SK-N-SH (cell line): Measurements from ENCODE around the gene PSAP. TPM values are rescaled to one million over a fixed set of nuclear protein-coding genes. Genes with fewer than 3 reads are reported as not detected.

Experiments used
- CTCF ChIA-PET: fragments of 300-600, 350-600 bp; formaldehyde crosslinking; extraction: SDS; loops from one replicate; lab custom pipeline; 2021; lab: Yijun Ruan, JAX
- POLR2A ChIA-PET: fragments of 350-600 bp; sonication (Branson Sonifier 250); formaldehyde crosslinking; extraction: SDS; loops from one replicate; lab custom pipeline; 2020; ENCODE audit warnings: antibody characterized with exemption, inconsistent platforms; lab: Yijun Ruan, JAX
- DNase-seq: peaks from one replicate; pipeline ENCODE4 v3.0.0; 2012
- H2AFZ ChIP-seq: fragments of 200-600 bp; sonication (generic); 2 replicates; pipeline ENCODE4 v1.8.1; 2016; ENCODE audit warnings: antibody characterized with exemption, mild to moderate bottlenecking, low read depth
- H3F3A ChIP-seq: fragments of 200-600 bp; sonication (generic); replicated peaks from 2 replicates; pipeline ENCODE3; 2016; ENCODE audit warnings: antibody characterized with exemption, mild to moderate bottlenecking; ENCODE audit not compliant: insufficient read depth
- H3K27ac ChIP-seq, 2 experiments: fragments of 200-500 bp in 1 of 2; fragments of 200-600 bp in 1 of 2; sonication (Bioruptor generic) in 1 of 2; sonication (generic), shearing (Covaris generic) in 1 of 2; 2 replicates each; pipeline versions ENCODE4 v1.5.1 to v1.6.1; 2014 to 2016; ENCODE audit warnings: low read depth in 2 of 2, inconsistent platforms in 1 of 2, low read length in 1 of 2, mild to moderate bottlenecking in 1 of 2, mixed read lengths in 1 of 2
- H3K27me3 ChIP-seq: fragments of 200-600 bp; sonication (generic), shearing (Covaris generic); 2 replicates; pipeline ENCODE4 v1.6.1; 2016; ENCODE audit warnings: mixed run types; ENCODE audit not compliant: insufficient read depth
- H3K36me3 ChIP-seq, 2 experiments: fragments of 200-500 bp in 1 of 2; fragments of 200-600 bp in 1 of 2; sonication (Bioruptor generic) in 1 of 2; sonication (generic) in 1 of 2; replicated peaks in 1 of 2; 2 replicates each; pipeline versions ENCODE3 to v1.5.1; 2014 to 2016; ENCODE audit warnings: low read length in 1 of 2, mild to moderate bottlenecking in 1 of 2; ENCODE audit not compliant: insufficient read depth in 2 of 2, control insufficient read depth in 1 of 2
- H3K4me1 ChIP-seq, 2 experiments: fragments of 200-500 bp in 1 of 2; fragments of 200-600 bp in 1 of 2; sonication (Bioruptor generic) in 1 of 2; sonication (generic), shearing (Covaris generic) in 1 of 2; 2 replicates each; pipeline versions ENCODE4 v1.5.1 to v1.6.1; 2014 to 2016; ENCODE audit warnings: low read depth in 1 of 2, low read length in 1 of 2, mixed run types in 1 of 2; ENCODE audit not compliant: insufficient read depth in 2 of 2, control insufficient read depth in 1 of 2
- H3K4me2 ChIP-seq: fragments of 200-600 bp; sonication (generic), shearing (Covaris generic); 2 replicates; pipeline ENCODE4 v1.6.1; 2017; ENCODE audit warnings: mixed run types
- H3K4me3 ChIP-seq, 2 experiments: fragments of 200-500 bp in 1 of 2; fragments of 200-600 bp in 1 of 2; sonication (Bioruptor generic) in 1 of 2; sonication (generic), shearing (Covaris generic) in 1 of 2; 2 replicates each; pipeline versions ENCODE4 v1.5.1 to v1.8.1; 2014 to 2016; ENCODE audit warnings: low read depth in 2 of 2, inconsistent platforms in 1 of 2, low read length in 1 of 2, mild to moderate bottlenecking in 1 of 2, mixed read lengths in 1 of 2, moderate library complexity in 1 of 2
- H3K79me2 ChIP-seq: fragments of 200-600 bp; sonication (generic); 2 replicates; pipeline ENCODE4 v1.8.1; 2017; ENCODE audit warnings: mild to moderate bottlenecking; ENCODE audit not compliant: insufficient read depth
- H3K9ac ChIP-seq: fragments of 200-600 bp; sonication (generic); 2 replicates; pipeline ENCODE4 v1.6.1; 2017; ENCODE audit warnings: mixed run types
- H3K9me2 ChIP-seq: fragments of 200-600 bp; sonication (generic); 2 replicates; pipeline ENCODE4 v1.6.1; 2017; ENCODE audit warnings: mixed run types
- H3K9me3 ChIP-seq: fragments of 200-600 bp; sonication (generic); 2 replicates; pipeline ENCODE4 v1.6.1; 2017; ENCODE audit warnings: mixed run types, mild to moderate bottlenecking, moderate library complexity
- H4K20me1 ChIP-seq: fragments of 200-600 bp; sonication (generic); 2 replicates; pipeline ENCODE4 v1.6.1; 2017; ENCODE audit warnings: mild to moderate bottlenecking, mixed run types; ENCODE audit not compliant: insufficient read depth
- ELF1 ChIP-seq: IDR thresholded peaks from 2 replicates; pipeline ENCODE4 v1.4.0; 2012
- EP300 ChIP-seq, 2 experiments: IDR thresholded peaks; 2 replicates each; pipeline versions ENCODE4 v1.4.0 to v1.6.1; 2012; ENCODE audit warnings: borderline replicate concordance in 1 of 2, low read depth in 1 of 2, low read length in 1 of 2
- FOSL2 ChIP-seq: IDR thresholded peaks from 2 replicates; pipeline ENCODE4 v1.4.0; 2012; ENCODE audit warnings: low read depth, mild to moderate bottlenecking, moderate library complexity, borderline replicate concordance
- MEF2A ChIP-seq: IDR thresholded peaks from 2 replicates; pipeline ENCODE4 v1.4.0; 2012; ENCODE audit warnings: low read depth, borderline replicate concordance
- NFIC ChIP-seq: IDR thresholded peaks from 2 replicates; pipeline ENCODE4 v1.4.0; 2012; ENCODE audit warnings: borderline replicate concordance
- NRF1 ChIP-seq: IDR thresholded peaks from 2 replicates; pipeline ENCODE4 v1.6.1; 2012; ENCODE audit warnings: low read depth, mild to moderate bottlenecking, low read length
- POLR2AphosphoS5 ChIP-seq: IDR thresholded peaks from 2 replicates; pipeline ENCODE4 v1.6.1; 2012; ENCODE audit warnings: low read depth, low read length
- RAD21 ChIP-seq: IDR thresholded peaks from 2 replicates; pipeline ENCODE4 v1.6.1; 2012; ENCODE audit warnings: mild to moderate bottlenecking, low read length
- RCOR1 ChIP-seq: fragments of 150-350 bp; IDR thresholded peaks from 2 replicates; pipeline ENCODE4 v1.6.1; 2017; ENCODE audit warnings: antibody characterized with exemption, low read length
- SMC3 ChIP-seq: IDR thresholded peaks from 2 replicates; pipeline ENCODE4 v1.6.1; 2012; ENCODE audit warnings: low read depth, low read length, improper control_type of control experiment
- TAF1 ChIP-seq: IDR thresholded peaks from 2 replicates; pipeline ENCODE4 v1.6.1; 2012; ENCODE audit warnings: low read depth, mild to moderate bottlenecking, low read length, moderate library complexity, borderline replicate concordance
- USF1 ChIP-seq: IDR thresholded peaks from 2 replicates; pipeline ENCODE4 v1.4.0; 2012; ENCODE audit warnings: low read depth, borderline replicate concordance
- WGBS: methylation state at CpG from one replicate; pipeline ENCODE4 v1.1.6; 2017; ENCODE audit warnings: low lambda C conversion rate; 5-methylcytosine and 5-hydroxymethylcytosine counted together
- polyA plus RNA-seq, 3 experiments: library from polyadenylated mRNA; depleted of rRNA; stranded (reverse); fragments of >200 nt; gene quantifications; 2 replicates each; pipeline ENCODE4 v1.2.3, GENCODE V29; 2012
- TF ChIP-seq, protein P1 (sequence below): IDR thresholded peaks from 2 replicates; pipeline ENCODE4 v1.6.1; 2012; ENCODE audit warnings: mild to moderate bottlenecking, low read depth, low read length, moderate library complexity
- TF ChIP-seq, protein P2 (sequence below): fragments of 150-350 bp; IDR thresholded peaks from 2 replicates; pipeline ENCODE4 v1.6.1; 2016; ENCODE audit warnings: mild to moderate bottlenecking, low read depth, low read length

PSAP gene
- polyA plus RNA-seq, 1 of the 3 experiments (the other 2 are of a cell fraction), result 1,647 TPM

- 86% methylated on average over 3 of the region's 4 CpGs for WGBS
- Histone ChIP-seq H3K9me2 (no peaks in the 10 kb centered on the region), H3K36me3 (peaks cover 10 to 16% of the 10 kb centered on the region in 2 experiments), H3F3A (peaks cover 19% of the 10 kb centered on the region), H3K9me3 (no peaks in the 10 kb centered on the region), H3K4me1 (peaks cover 49 to 56% of the 10 kb centered on the region in 2 experiments), H3K79me2 (peaks cover 98% of the 10 kb centered on the region), H3K27me3 (no peaks in the 10 kb centered on the region), H4K20me1 (peaks cover 97% of the 10 kb centered on the region), H3K4me3 (no peak overlapping the region), H3K4me2 (peak overlapping the region; percentile 57; the same call in 1 of the 2 replicates), H3K9ac (no peak overlapping the region), H3K27ac (peak overlapping the region; percentile 69 to 94; a peak in 3 of 4 replicates), H2AFZ (no peak overlapping the region)
- POLR2A ChIA-PET, result interaction anchor here (1.1 to 1.3 kb wide), 2 partner anchors 14 to 44 kb away, joined by 4 to 9 read pairs; partner anchors contain the start of gene PSAP
- TF ChIP-seq ELF1 (no peak), SMC3 (no peak), EP300 (IDR thresholded peaks at IDR 0.05; ENCODE audit: borderline replicate concordance in 1 of 2, low read depth in 1 of 2, low read length in 1 of 2) (no peak), FOSL2 (no peak), USF1 (no peak), NRF1 (no peak), TAF1 (no peak), RCOR1 (no peak), NFIC (no peak), MEF2A (no peak), RAD21 (no peak), POLR2AphosphoS5 (no peak)
- TF ChIP-seq, protein P1, sequence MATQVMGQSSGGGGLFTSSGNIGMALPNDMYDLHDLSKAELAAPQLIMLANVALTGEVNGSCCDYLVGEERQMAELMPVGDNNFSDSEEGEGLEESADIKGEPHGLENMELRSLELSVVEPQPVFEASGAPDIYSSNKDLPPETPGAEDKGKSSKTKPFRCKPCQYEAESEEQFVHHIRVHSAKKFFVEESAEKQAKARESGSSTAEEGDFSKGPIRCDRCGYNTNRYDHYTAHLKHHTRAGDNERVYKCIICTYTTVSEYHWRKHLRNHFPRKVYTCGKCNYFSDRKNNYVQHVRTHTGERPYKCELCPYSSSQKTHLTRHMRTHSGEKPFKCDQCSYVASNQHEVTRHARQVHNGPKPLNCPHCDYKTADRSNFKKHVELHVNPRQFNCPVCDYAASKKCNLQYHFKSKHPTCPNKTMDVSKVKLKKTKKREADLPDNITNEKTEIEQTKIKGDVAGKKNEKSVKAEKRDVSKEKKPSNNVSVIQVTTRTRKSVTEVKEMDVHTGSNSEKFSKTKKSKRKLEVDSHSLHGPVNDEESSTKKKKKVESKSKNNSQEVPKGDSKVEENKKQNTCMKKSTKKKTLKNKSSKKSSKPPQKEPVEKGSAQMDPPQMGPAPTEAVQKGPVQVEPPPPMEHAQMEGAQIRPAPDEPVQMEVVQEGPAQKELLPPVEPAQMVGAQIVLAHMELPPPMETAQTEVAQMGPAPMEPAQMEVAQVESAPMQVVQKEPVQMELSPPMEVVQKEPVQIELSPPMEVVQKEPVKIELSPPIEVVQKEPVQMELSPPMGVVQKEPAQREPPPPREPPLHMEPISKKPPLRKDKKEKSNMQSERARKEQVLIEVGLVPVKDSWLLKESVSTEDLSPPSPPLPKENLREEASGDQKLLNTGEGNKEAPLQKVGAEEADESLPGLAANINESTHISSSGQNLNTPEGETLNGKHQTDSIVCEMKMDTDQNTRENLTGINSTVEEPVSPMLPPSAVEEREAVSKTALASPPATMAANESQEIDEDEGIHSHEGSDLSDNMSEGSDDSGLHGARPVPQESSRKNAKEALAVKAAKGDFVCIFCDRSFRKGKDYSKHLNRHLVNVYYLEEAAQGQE, result no peak
- TF ChIP-seq, protein P2, sequence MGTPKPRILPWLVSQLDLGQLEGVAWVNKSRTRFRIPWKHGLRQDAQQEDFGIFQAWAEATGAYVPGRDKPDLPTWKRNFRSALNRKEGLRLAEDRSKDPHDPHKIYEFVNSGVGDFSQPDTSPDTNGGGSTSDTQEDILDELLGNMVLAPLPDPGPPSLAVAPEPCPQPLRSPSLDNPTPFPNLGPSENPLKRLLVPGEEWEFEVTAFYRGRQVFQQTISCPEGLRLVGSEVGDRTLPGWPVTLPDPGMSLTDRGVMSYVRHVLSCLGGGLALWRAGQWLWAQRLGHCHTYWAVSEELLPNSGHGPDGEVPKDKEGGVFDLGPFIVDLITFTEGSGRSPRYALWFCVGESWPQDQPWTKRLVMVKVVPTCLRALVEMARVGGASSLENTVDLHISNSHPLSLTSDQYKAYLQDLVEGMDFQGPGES, result no peak
- CTCF ChIA-PET, result interaction anchor here (0.8 to 6.4 kb wide), 7 partner anchors 11 to 59 kb away, joined by 3 to 65 read pairs (median 5); no protein-coding TSS in a partner anchor
- no peak for DNase-seq
Measured at GRCh38 chr10:71836596-71836974, 14.5 kb downstream of the PSAP start.
